Esophagus squamous epithelium (tissue), 4 donors: ENCODE measurements around the gene PLCB2.

Source experiments
- POLR2A ChIP-seq, 4 donors: fragments of 450-650 bp; IDR thresholded peaks; one replicate each; pipeline ENCODE4 v1.6.1; 2017; ENCODE audit warnings: antibody characterized with exemption in 4 of 4, mild to moderate bottlenecking in 4 of 4, moderate library complexity in 3 of 4
- TF ChIP-seq, protein P1 (sequence below), 6 experiments: fragments of 450-650 bp in 4 of 6; fragments of 200-600 bp in 2 of 6; sonication (generic) in 2 of 6; IDR thresholded peaks; one replicate each; pipeline ENCODE4 v1.5.1; 2016 to 2019; ENCODE audit warnings: antibody characterized with exemption in 6 of 6, mild to moderate bottlenecking in 4 of 6, moderate library complexity in 4 of 6

- TF ChIP-seq, protein P1, sequence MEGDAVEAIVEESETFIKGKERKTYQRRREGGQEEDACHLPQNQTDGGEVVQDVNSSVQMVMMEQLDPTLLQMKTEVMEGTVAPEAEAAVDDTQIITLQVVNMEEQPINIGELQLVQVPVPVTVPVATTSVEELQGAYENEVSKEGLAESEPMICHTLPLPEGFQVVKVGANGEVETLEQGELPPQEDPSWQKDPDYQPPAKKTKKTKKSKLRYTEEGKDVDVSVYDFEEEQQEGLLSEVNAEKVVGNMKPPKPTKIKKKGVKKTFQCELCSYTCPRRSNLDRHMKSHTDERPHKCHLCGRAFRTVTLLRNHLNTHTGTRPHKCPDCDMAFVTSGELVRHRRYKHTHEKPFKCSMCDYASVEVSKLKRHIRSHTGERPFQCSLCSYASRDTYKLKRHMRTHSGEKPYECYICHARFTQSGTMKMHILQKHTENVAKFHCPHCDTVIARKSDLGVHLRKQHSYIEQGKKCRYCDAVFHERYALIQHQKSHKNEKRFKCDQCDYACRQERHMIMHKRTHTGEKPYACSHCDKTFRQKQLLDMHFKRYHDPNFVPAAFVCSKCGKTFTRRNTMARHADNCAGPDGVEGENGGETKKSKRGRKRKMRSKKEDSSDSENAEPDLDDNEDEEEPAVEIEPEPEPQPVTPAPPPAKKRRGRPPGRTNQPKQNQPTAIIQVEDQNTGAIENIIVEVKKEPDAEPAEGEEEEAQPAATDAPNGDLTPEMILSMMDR (IDR thresholded peaks at IDR 0.05) = no peak
- no peak for TF ChIP-seq POLR2A (IDR thresholded peaks at IDR 0.05)
Measured at GRCh38 chr15:40290545-40290917, 17.2 kb downstream of the PLCB2 start.
